WI38 (cell line): Measurements from ENCODE around the gene LAIR2.

Source experiments
- H3K4me3 ChIP-seq: 2 replicates; pipeline ENCODE4 v1.5.1; 2011; ENCODE audit warnings: low read depth, mild to moderate bottlenecking, control low read depth, low read length
- TF ChIP-seq, protein P1 (sequence below): IDR thresholded peaks from 2 replicates; pipeline ENCODE4 v1.5.1; 2012; ENCODE audit warnings: low read depth, mild to moderate bottlenecking, control low read depth, low read length

The LAIR2 gene

DNA sequence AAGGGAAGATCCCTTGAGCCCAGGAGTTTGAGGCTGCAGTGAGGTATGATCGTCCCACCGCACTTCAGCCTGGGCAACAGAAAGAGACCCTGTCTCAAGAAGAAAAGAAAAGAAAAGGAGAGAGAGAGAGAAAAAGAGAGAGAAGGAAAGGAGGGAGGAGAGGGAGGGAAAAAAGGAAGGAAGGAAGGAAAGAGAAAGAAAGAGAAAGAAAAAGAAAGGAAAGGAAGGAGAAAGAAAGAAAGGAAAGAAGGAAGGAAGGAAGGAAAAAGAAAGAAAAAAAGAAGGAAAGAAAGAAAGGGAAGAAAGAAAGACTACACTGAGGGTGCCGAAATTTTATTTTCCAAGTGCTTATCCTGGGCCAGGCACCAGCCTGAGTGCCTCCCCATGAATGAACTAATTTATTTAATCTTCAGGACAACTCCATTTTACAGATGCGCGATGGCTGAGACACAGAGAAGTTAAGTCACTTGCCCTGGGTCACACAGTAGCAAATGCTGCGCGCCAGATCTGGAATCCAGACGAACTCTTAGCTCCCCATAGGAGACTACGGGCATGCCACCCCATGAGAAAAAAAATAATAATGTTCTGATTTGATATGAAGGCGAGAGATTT, 32.2 kb upstream of the LAIR2 start:
- no peak overlapping the region for H3K4me3 ChIP-seq
- TF ChIP-seq, protein P1, sequence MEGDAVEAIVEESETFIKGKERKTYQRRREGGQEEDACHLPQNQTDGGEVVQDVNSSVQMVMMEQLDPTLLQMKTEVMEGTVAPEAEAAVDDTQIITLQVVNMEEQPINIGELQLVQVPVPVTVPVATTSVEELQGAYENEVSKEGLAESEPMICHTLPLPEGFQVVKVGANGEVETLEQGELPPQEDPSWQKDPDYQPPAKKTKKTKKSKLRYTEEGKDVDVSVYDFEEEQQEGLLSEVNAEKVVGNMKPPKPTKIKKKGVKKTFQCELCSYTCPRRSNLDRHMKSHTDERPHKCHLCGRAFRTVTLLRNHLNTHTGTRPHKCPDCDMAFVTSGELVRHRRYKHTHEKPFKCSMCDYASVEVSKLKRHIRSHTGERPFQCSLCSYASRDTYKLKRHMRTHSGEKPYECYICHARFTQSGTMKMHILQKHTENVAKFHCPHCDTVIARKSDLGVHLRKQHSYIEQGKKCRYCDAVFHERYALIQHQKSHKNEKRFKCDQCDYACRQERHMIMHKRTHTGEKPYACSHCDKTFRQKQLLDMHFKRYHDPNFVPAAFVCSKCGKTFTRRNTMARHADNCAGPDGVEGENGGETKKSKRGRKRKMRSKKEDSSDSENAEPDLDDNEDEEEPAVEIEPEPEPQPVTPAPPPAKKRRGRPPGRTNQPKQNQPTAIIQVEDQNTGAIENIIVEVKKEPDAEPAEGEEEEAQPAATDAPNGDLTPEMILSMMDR, result no peak

DNA sequence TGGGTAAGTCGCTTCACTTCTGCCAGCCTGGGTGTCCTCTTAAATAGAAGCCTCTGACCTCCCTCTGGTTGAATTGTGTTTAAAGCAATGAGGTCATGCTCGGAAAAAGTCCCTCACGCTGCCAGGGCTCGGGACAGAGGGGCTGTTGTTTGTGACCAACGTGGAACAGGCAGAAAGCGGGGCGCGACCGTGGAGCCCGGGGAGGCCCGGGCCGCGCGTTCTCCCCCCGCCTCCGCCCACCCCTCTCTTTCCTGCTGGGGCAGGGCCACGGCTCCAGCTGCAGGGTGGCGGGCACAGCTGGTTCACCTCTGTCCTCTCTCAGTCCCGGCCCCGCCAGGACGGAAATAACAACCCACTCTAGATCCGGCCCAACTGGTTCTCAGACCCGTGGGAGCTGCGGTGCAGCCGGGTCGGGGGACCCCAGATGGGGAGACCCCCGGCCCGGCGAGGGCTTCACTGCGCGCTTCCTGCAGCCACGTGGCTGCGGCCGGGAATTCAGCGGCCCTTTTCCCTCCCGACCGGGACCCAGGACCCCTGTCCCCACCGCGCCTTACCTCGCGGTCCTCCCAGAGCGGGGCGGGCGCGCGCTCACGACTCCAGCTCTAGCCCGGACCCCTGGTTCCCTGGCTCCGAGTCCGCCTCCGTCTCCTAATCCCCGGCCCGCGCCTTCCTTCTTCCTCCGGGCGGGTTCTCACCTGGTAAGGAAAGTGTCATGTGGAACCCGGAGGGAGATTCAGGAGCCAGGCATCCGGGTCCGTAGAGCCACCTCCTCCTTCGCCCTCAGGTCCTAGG, 31.4 kb upstream of the LAIR2 start:
- H3K4me3 ChIP-seq, result peak overlapping the region; percentile 54
- TF ChIP-seq, protein P1, result no peak

DNA sequence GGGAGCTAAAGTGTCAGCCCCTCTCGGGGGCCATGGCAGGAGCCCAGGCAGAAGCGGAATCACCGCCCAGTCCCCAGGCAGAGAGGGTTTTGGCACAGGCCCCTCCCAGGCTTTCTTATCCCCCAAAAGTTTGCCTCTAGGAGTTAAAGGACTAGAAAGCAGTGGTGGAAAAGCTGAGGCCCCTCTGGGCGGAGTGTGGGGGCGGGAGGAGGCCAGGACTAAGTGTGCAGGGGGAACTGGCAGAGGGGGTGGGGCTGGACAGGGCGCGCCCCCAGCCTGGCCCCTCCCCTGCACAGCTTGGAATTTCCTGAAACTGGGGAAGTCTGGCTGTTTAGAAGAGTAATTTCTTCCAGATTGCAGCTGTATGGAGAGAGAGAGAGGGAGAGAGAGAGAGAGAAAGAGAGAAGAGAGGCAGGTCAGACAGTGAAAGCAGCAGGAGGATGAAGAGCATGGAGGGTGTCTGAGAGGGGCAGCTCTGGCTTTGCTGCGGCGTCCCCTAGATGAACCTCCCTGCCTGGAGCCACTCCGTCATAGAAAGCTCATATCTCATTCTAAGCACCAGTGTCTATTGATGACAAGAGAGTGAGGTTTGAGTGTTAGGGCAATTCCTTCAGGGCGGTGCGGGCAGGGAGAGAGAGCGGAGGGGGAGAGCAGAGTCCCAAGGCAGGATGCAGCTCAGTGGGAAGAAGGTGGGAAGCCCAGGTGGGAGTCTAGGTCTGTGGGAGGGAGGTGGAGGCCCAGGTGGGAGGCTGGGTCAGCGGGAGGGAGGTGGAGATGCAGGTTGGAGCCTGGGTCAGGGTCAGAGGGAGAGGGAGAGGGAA, 29.4 kb upstream of the LAIR2 start, which contains the start of gene CDC42EP5:
Gene CDC42EP5, minus strand, starts transcription at position 226 of the 821 bp plus-strand sequence. CDS start 7,749 bp downstream, outside the sequence.
- TF ChIP-seq, protein P1, result no peak
- H3K4me3 ChIP-seq, result peak within 1 kb of the TSS; percentile 58

DNA sequence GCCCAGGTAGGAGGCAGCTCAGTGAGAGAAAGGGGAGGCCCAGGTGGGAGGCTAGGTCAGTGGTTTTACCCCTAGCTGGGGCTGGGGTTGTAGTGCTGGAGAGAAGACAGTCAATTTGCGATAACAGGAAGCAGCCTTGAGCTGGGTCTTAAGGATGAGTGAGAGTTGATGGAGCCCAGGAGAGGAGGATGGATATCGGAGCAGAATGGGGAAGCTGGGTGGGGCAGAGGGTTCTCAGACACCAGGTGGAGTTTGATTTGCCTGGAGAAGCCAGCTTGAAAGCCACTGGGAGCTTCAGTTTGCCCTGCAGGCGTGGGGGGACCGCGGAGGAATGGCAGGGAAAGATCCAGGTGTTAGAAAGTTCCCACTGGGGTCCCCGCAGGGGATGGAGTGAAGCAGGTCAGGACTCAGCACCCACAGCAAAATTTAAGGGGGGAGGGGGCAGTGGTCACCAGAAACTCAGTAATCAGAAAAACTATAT, 28.7 kb upstream of the LAIR2 start:
- peak overlapping the region; percentile 58 for H3K4me3 ChIP-seq
- TF ChIP-seq, protein P1, result no peak

DNA sequence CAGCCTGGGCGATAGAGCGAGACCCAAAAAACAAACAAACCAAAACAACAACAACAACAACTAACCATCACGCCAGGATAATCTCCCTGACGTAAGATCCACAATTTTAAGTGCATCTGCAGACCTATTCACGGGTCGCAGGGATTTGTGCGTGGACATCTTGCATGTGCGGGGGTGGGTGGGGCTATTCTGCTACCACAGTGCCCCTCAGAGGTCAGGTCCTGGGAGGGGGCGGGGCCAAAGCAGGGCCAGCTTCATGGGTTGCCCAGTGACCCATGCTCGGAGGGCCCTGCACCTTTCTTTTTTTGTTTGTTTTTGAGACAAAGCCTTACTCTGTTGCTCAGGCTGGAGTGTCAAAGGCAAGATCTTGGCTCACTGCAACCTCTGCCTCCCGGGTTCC, 26.9 kb upstream of the LAIR2 start:
- H3K4me3 ChIP-seq, result no peak overlapping the region
- TF ChIP-seq, protein P1, result no peak

DNA sequence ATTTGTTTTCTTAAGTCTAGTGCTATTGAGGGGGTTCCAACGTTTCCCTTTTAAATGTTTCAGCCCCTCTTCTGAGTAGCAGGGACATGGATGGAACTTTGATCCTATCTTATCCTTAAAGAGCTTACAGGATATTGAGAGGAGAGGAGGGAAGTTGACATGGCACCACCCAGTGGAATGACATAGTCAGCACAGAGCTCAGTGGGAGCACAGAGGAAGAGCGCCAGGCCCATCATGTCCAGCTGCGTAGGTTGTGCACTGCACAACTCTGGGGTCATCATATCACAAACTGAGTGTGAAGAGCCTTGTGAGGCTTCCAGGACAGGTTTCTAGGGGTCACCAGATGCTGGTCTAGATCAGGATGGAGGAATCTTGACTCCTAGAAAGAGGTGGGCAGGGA, 25.0 kb upstream of the LAIR2 start:
- TF ChIP-seq, protein P1, result no peak
- no peak overlapping the region for H3K4me3 ChIP-seq
